Parathyroid adenoma (tissue), 2 donors: ENCODE data around the gene CREG1.

Experiments
- H2AFZ ChIP-seq: fragments of 300-600 bp; sonication (generic); one replicate; pipeline ENCODE4 v1.7.0; 2017; ENCODE audit warnings: antibody characterized with exemption, mild to moderate bottlenecking
- H3K27ac ChIP-seq: fragments of 300-600 bp; sonication (generic); one replicate; pipeline ENCODE4 v1.7.0; 2017
- H3K27me3 ChIP-seq: fragments of 300-600 bp; sonication (generic); one replicate; pipeline ENCODE4 v1.7.0; 2017; ENCODE audit warnings: low read length; ENCODE audit not compliant: control insufficient read depth, insufficient read depth
- H3K36me3 ChIP-seq: fragments of 300-600 bp; sonication (generic); one replicate; pipeline ENCODE4 v1.7.0; 2017; ENCODE audit warnings: low read length; ENCODE audit not compliant: control insufficient read depth, insufficient read depth
- H3K4me1 ChIP-seq: fragments of 300-600 bp; sonication (generic); one replicate; pipeline ENCODE4 v1.7.0; 2017; ENCODE audit warnings: control low read depth
- H3K4me2 ChIP-seq: fragments of 300-600 bp; sonication (generic); one replicate; pipeline ENCODE4 v1.7.0; 2017; ENCODE audit warnings: low read length
- H3K4me3 ChIP-seq: fragments of 300-600 bp; sonication (generic); one replicate; pipeline ENCODE4 v1.7.0; 2017; ENCODE audit warnings: low read depth, low read length
- H3K79me2 ChIP-seq: fragments of 300-600 bp; sonication (generic); one replicate; pipeline ENCODE4 v1.7.0; 2017; ENCODE audit warnings: control low read depth
- H3K9ac ChIP-seq: fragments of 300-600 bp; sonication (generic); one replicate; pipeline ENCODE4 v1.7.0; 2017; ENCODE audit warnings: mild to moderate bottlenecking
- H3K9me3 ChIP-seq: fragments of 300-600 bp; sonication (generic); one replicate; pipeline ENCODE4 v1.7.0; 2017; ENCODE audit warnings: low read length; ENCODE audit not compliant: control insufficient read depth
- CTCF ChIP-seq: fragments of 300-600 bp; sonication (generic); IDR thresholded peaks from one replicate; pipeline ENCODE4 v1.7.0; 2017; ENCODE audit warnings: antibody characterized with exemption, mild to moderate bottlenecking
- donor health status: primary hyperparathyroidism.

The CREG1 gene

GRCh38 chr1:167548059-167548932 lies 5.3 kb downstream of the CREG1 start:
- H3K4me1 ChIP-seq, result peaks cover 5% of the 10 kb centered on the region
- TF ChIP-seq CTCF, result no peak

GRCh38 chr1:167546935-167547334 lies 6.6 kb downstream of the CREG1 start:
- Histone ChIP-seq H3K9me3 (no peaks in the 10 kb centered on the region), H3K4me1 (no peaks in the 10 kb centered on the region), H3K79me2 (no peaks in the 10 kb centered on the region), H3K4me2 (no peak overlapping the region), H3K27ac (no peak overlapping the region), H3K36me3 (no peaks in the 10 kb centered on the region), H3K4me3 (no peak overlapping the region), H3K27me3 (no peaks in the 10 kb centered on the region), H2AFZ (no peak overlapping the region), H3K9ac (no peak overlapping the region)
- no peak for TF ChIP-seq CTCF

More at GRCh38 chr1:167548059-167548932, 5.3 kb downstream of the CREG1 start:
- peak overlapping the region; percentile 31 for H3K4me2 ChIP-seq
- no peaks in the 10 kb centered on the region for H3K36me3 ChIP-seq
- H3K9me3 ChIP-seq, result no peaks in the 10 kb centered on the region
- H3K27ac ChIP-seq, result no peak overlapping the region
- H3K27me3 ChIP-seq, result no peaks in the 10 kb centered on the region
- no peak overlapping the region for H2AFZ ChIP-seq
- no peaks in the 10 kb centered on the region for H3K79me2 ChIP-seq
- H3K4me3 ChIP-seq, result no peak overlapping the region
- no peak overlapping the region for H3K9ac ChIP-seq

GRCh38 chr1:167545349-167545748 lies 8.2 kb downstream of the CREG1 start:
- Histone ChIP-seq H3K4me2 (no peak overlapping the region), H3K4me3 (no peak overlapping the region), H3K27me3 (no peaks in the 10 kb centered on the region), H3K9ac (no peak overlapping the region), H3K4me1 (no peaks in the 10 kb centered on the region), H3K27ac (no peak overlapping the region), H2AFZ (no peak overlapping the region), H3K9me3 (no peaks in the 10 kb centered on the region), H3K79me2 (no peaks in the 10 kb centered on the region), H3K36me3 (no peaks in the 10 kb centered on the region)
- no peak for TF ChIP-seq CTCF

GRCh38 chr1:167544447-167545093 lies 9.0 kb downstream of the CREG1 start:
- Histone ChIP-seq H3K27ac (no peak overlapping the region), H3K36me3 (no peaks in the 10 kb centered on the region), H3K9me3 (no peaks in the 10 kb centered on the region), H3K4me1 (no peaks in the 10 kb centered on the region), H3K4me3 (no peak overlapping the region), H3K9ac (no peak overlapping the region), H3K79me2 (no peaks in the 10 kb centered on the region), H3K27me3 (no peaks in the 10 kb centered on the region), H3K4me2 (peak overlapping the region; percentile 28), H2AFZ (no peak overlapping the region)
- no peak for TF ChIP-seq CTCF
